ENCODE results near the gene GAS2L1. TPM values are rescaled to one million over a fixed set of nuclear protein-coding genes. Genes with fewer than 3 reads are reported as not detected.
A peak's percentile ranks its signal among the peaks of the same experiment; 100 is the strongest.

Gene GAS2L1
- total RNA-seq, 1 experiment from 2014 or later = 68.8 TPM

GRCh38 chr22:29305836-29306174, 645 bp upstream of the GAS2L1 start:
- H3K4me3 ChIP-seq (ENCODE audit: low read depth in 2 of 2, low read length in 2 of 2) = peak overlapping the region in 1 of 2 experiments; percentile 66; a peak in 2 of 4 replicates
- TF ChIP-seq REST (IDR thresholded peaks at IDR 0.05; ENCODE audit: insufficient read depth in 1 of 2, low read depth in 2 of 2, low read length in 1 of 2) (no peak), CTCF (IDR thresholded peaks at IDR 0.05) (no peak), TCF7L2 (IDR thresholded peaks at IDR 0.05; ENCODE audit: low read depth, low read length) (no peak), SIN3A (IDR thresholded peaks at IDR 0.05; ENCODE audit: borderline replicate concordance, insufficient read depth, low read depth, low read length) (no peak), POLR2AphosphoS5 (IDR thresholded peaks at IDR 0.05; ENCODE audit: low read depth, low read length) (no peak)
- in situ Hi-C loops (cut with HindIII; ENCODE audit: low pct_unique_long_range_greater_than_20kb, low sequenced_read_pairs) = no loop called here

GRCh38 chr22:29306835-29307595, 565 bp downstream of the GAS2L1 start:
- no peaks in the 10 kb centered on the region; the same call in 1 of the 2 replicates for H3K36me3 ChIP-seq (ENCODE audit: control insufficient read depth, insufficient read depth, low read length)
- H3K27ac ChIP-seq (ENCODE audit: low read length) = peak overlapping the region; percentile 88
- CTCF ChIA-PET = no interaction called here
- no peaks in the 10 kb centered on the region for H3K27me3 ChIP-seq (ENCODE audit: control insufficient read depth, insufficient read depth, low read length)
- ATAC-seq (peak; percentile 68), DNase-seq (ENCODE audit: low read depth, low spot score) (no peak)
- peaks cover 31% of the 10 kb centered on the region for H3K4me1 ChIP-seq (ENCODE audit: control insufficient read depth, insufficient read depth, low read length)
- intact Hi-C loops (cut with micrococcal nuclease; ENCODE audit: unreplicated experiment) = no loop called here
- BruUV-seq (replicated peaks) = no TSS peak
- in situ Hi-C loops (cut with HindIII; ENCODE audit: low pct_unique_long_range_greater_than_20kb, low sequenced_read_pairs) = no loop called here
- POLR2A ChIA-PET = no interaction called here
- H3K9me3 ChIP-seq (ENCODE audit: control insufficient read depth, insufficient read depth, low read depth, low read length) = no peaks in the 10 kb centered on the region
- H3K4me3 ChIP-seq (ENCODE audit: low read depth in 2 of 2, low read length in 2 of 2) = peak overlapping the region; percentile 66 to 75
- peak; percentile 15; the same call in 1 of the 2 replicates for TF ChIP-seq CTCF (IDR thresholded peaks at IDR 0.05)
- peak; percentile 55; the same call in 1 of the 2 replicates for TF ChIP-seq SIN3A (IDR thresholded peaks at IDR 0.05; ENCODE audit: borderline replicate concordance, insufficient read depth, low read depth, low read length)
- no peak for TF ChIP-seq REST (IDR thresholded peaks at IDR 0.05; ENCODE audit: insufficient read depth in 1 of 2, low read depth in 2 of 2, low read length in 1 of 2)

More at GRCh38 chr22:29305836-29306174, 645 bp upstream of the GAS2L1 start:
- intact Hi-C loops (cut with micrococcal nuclease; ENCODE audit: unreplicated experiment) = no loop called here
- no TSS peak for BruUV-seq (replicated peaks)
- H3K27me3 ChIP-seq (ENCODE audit: control insufficient read depth, insufficient read depth, low read length) = no peaks in the 10 kb centered on the region
- ATAC-seq = no peak
- H3K9me3 ChIP-seq (ENCODE audit: control insufficient read depth, insufficient read depth, low read depth, low read length) = no peaks in the 10 kb centered on the region
- ChIA-PET CTCF (no interaction called here), POLR2A (interaction anchor here (0.6 to 0.7 kb wide), 2 partner anchors 58 to 318 kb away, joined by 3 to 16 read pairs; no protein-coding TSS in a partner anchor)
- peaks cover 28% of the 10 kb centered on the region for H3K4me1 ChIP-seq (ENCODE audit: control insufficient read depth, insufficient read depth, low read length)
- H3K27ac ChIP-seq (ENCODE audit: low read length) = peak overlapping the region; percentile 83; the same call in 1 of the 2 replicates
- DNase-seq (ENCODE audit: low read depth, low spot score) = no peak
- no peaks in the 10 kb centered on the region; the same call in 1 of the 2 replicates for H3K36me3 ChIP-seq (ENCODE audit: control insufficient read depth, insufficient read depth, low read length)
